Bronchial epithelial cell (primary cell): Measurements from ENCODE around the gene BANF2. TPM values are rescaled to one million over a fixed set of nuclear protein-coding genes. Genes with fewer than 3 reads are reported as not detected.

Experiments used
- DNase-seq: peaks from one replicate; pipeline ENCODE4 v3.0.0-alpha.2; 2010; ENCODE audit warnings: low read depth
- FAIRE-seq: peaks from 2 replicates; lab custom pipeline; 2011; peaks lifted over from hg19 to GRCh38; lab: Jason Lieb, UNC
- H3K27me3 ChIP-seq: 2 replicates; pipeline ENCODE4 v1.5.1; 2011; ENCODE audit warnings: low read length; ENCODE audit not compliant: control insufficient read depth, insufficient read depth
- H3K36me3 ChIP-seq: 2 replicates; pipeline ENCODE4 v1.5.1; 2011; ENCODE audit warnings: low read length; ENCODE audit not compliant: control insufficient read depth, insufficient read depth
- H3K4me3 ChIP-seq: 2 replicates; pipeline ENCODE4 v1.5.1; 2011; ENCODE audit warnings: mild to moderate bottlenecking, low read depth, low read length, control low read depth
- total RNA-seq: library from RNA; depleted of rRNA; stranded (reverse); fragments of >200 nt; gene quantifications from 2 replicates; pipeline ENCODE4 v1.2.1, GENCODE V29; 2014
- TF ChIP-seq, protein P1 (sequence below): IDR thresholded peaks from 2 replicates; pipeline ENCODE4 v1.5.1; 2011; ENCODE audit warnings: mild to moderate bottlenecking, moderate library complexity, low read length, control low read depth, inconsistent platforms; ENCODE audit not compliant: insufficient read depth, severe bottlenecking

The BANF2 gene
- total RNA-seq, 1 donor from 2014 or later = not detected

DNA sequence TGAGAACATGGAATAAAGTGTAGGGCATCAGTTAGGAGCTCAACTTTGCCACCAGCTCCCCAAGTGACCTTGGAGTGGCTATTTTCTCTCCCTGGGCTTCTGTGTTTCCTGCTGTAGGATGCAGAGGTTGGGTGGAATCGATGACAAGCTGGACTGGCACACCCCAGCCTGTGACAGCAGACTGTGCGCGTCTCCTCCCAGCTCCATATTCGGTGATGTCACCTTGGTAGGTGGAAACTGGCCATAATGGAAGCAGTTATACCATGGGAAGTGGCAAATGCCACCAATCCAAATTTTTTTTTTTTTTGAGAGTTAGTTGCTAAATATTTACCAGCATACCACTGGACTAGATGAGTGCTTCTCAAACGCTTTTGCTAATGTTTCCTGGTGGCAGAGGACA is 85.2 kb downstream of the BANF2 start:
- H3K27me3 ChIP-seq = peaks cover 3% of the 10 kb centered on the region
- no peaks in the 10 kb centered on the region for H3K36me3 ChIP-seq
- TF ChIP-seq, protein P1, sequence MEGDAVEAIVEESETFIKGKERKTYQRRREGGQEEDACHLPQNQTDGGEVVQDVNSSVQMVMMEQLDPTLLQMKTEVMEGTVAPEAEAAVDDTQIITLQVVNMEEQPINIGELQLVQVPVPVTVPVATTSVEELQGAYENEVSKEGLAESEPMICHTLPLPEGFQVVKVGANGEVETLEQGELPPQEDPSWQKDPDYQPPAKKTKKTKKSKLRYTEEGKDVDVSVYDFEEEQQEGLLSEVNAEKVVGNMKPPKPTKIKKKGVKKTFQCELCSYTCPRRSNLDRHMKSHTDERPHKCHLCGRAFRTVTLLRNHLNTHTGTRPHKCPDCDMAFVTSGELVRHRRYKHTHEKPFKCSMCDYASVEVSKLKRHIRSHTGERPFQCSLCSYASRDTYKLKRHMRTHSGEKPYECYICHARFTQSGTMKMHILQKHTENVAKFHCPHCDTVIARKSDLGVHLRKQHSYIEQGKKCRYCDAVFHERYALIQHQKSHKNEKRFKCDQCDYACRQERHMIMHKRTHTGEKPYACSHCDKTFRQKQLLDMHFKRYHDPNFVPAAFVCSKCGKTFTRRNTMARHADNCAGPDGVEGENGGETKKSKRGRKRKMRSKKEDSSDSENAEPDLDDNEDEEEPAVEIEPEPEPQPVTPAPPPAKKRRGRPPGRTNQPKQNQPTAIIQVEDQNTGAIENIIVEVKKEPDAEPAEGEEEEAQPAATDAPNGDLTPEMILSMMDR = no peak
- FAIRE-seq (no peak), DNase-seq (no peak)
- H3K4me3 ChIP-seq = no peak overlapping the region

Other genes with a start within 250 kb of the BANF2 start
- gene BFSP1, start 168.6 kb upstream of the BANF2 start, total RNA-seq = 2.9 and 3.6 TPM in 2 replicates
- gene DSTN, start 129.9 kb upstream of the BANF2 start, total RNA-seq = 149 and 200 TPM in 2 replicates
- 65.0 and 97.5 TPM in 2 replicates for gene RRBP1, start 17.7 kb upstream of the BANF2 start, total RNA-seq